ENCODE data around the gene LRRC3. TPM values are rescaled to one million over a fixed set of nuclear protein-coding genes. Genes with fewer than 3 reads are reported as not detected.
A peak's percentile ranks its signal among the peaks of the same experiment; 100 is the strongest.

The LRRC3 gene
- total RNA-seq, 2 donors from 2014 or later: 2.5 to 3.5 TPM

GRCh38 chr21:44421901-44422840 lies 33.1 kb upstream of the LRRC3 start:
- peak in 1 of 2 donors; percentile 16 for DNase-seq
- intact Hi-C loops (cut with DNase I, micrococcal nuclease): no loop called here
- no peak for ATAC-seq

GRCh38 chr21:44423312-44423821 lies 31.9 kb upstream of the LRRC3 start:
- intact Hi-C loops (cut with DNase I, micrococcal nuclease): no loop called here
- DNase-seq: peak; percentile 3 to 10
- ATAC-seq: no peak

- intact Hi-C loops (cut with DNase I, micrococcal nuclease): no loop called here
- ATAC-seq (no peak), DNase-seq (peak in 1 of 2 donors; percentile 7)
Observed at GRCh38 chr21:44423941-44424607, 31.2 kb upstream of the LRRC3 start.

- peak in 1 of 2 donors; percentile 20 for DNase-seq
Observed at GRCh38 chr21:44424608-44425306, 30.6 kb upstream of the LRRC3 start.

GRCh38 chr21:44425307-44425894 lies 29.9 kb upstream of the LRRC3 start:
- peak in 1 of 2 donors; percentile 22 for DNase-seq
- intact Hi-C loops (cut with DNase I, micrococcal nuclease): no loop called here
- ATAC-seq: peak; percentile 32

More at GRCh38 chr21:44424608-44425306, 30.6 kb upstream of the LRRC3 start:
- intact Hi-C loops (cut with DNase I, micrococcal nuclease): no loop called here
- no peak for ATAC-seq

- DNase-seq: peak in 1 of 2 donors; percentile 20
- intact Hi-C loops (cut with DNase I, micrococcal nuclease): no loop called here
- ATAC-seq: no peak
Observed at GRCh38 chr21:44425895-44426662, 29.2 kb upstream of the LRRC3 start.

- no peak for ATAC-seq
- DNase-seq: peak in 1 of 2 donors; percentile 23
- intact Hi-C loops (cut with DNase I, micrococcal nuclease): no loop called here
Observed at GRCh38 chr21:44426663-44427191, 28.6 kb upstream of the LRRC3 start.

- peak; percentile 54 for ATAC-seq
Observed at GRCh38 chr21:44427241-44428120, 27.8 kb upstream of the LRRC3 start.

GRCh38 chr21:44428281-44428960 lies 26.9 kb upstream of the LRRC3 start:
- DNase-seq (peak; percentile 79 to 87), ATAC-seq (peak; percentile 85)

More at GRCh38 chr21:44427241-44428120, 27.8 kb upstream of the LRRC3 start:
- intact Hi-C loops (cut with DNase I, micrococcal nuclease): no loop called here
- DNase-seq: peak; percentile 34 to 52

GRCh38 chr21:44429894-44430293 lies 25.4 kb upstream of the LRRC3 start:
- intact Hi-C loops (cut with DNase I, micrococcal nuclease): no loop called here
- no peak for DNase-seq
- ATAC-seq: no peak

More at GRCh38 chr21:44428281-44428960, 26.9 kb upstream of the LRRC3 start:
- intact Hi-C loops (cut with DNase I, micrococcal nuclease): no loop called here

GRCh38 chr21:44431300-44431699 lies 24.0 kb upstream of the LRRC3 start:
- peak in 1 of 2 donors; percentile 10 for DNase-seq
- no peak for ATAC-seq

GRCh38 chr21:44432841-44433790 lies 22.2 kb upstream of the LRRC3 start:
- ATAC-seq: no peak
- intact Hi-C loops (cut with DNase I, micrococcal nuclease): no loop called here
- peak in 1 of 2 donors; percentile 15 for DNase-seq

More at GRCh38 chr21:44431300-44431699, 24.0 kb upstream of the LRRC3 start:
- intact Hi-C loops (cut with DNase I, micrococcal nuclease): no loop called here

GRCh38 chr21:44433791-44434567 lies 21.3 kb upstream of the LRRC3 start:
- DNase-seq: peak in 1 of 2 donors; percentile 18
- no peak for ATAC-seq
- intact Hi-C loops (cut with DNase I, micrococcal nuclease): no loop called here

GRCh38 chr21:44434568-44434925 lies 20.8 kb upstream of the LRRC3 start:
- ATAC-seq (no peak), DNase-seq (no peak)
- intact Hi-C loops (cut with DNase I, micrococcal nuclease): no loop called here

Data from left colon (tissue), 2 donors.